HCT116 (cell line): ENCODE measurements around the gene GALNS. TPM values are rescaled to one million over a fixed set of nuclear protein-coding genes. Genes with fewer than 3 reads are reported as not detected.
A peak's percentile ranks its signal among the peaks of the same experiment; 100 is the strongest.

ENCODE experiments used
- ATAC-seq: fragments of 200-7000 bp; cut with Tn5 transposase; 2 replicates; pipeline ENCODE4 v1.9.1; 2020; ENCODE audit warnings: mild to moderate bottlenecking, moderate library complexity
- BruUV-seq: library from RNA; stranded (reverse); fragments of 400-500 nt; replicated peaks from 2 replicates; lab custom pipeline; 2021; lab: Mats Ljungman, UMichigan
- CTCF ChIA-PET: fragments of 300-600 bp; sonication (Branson Sonifier 250); formaldehyde crosslinking; loops from one replicate; lab custom pipeline; 2021; ENCODE audit warnings: antibody characterized with exemption; lab: Charles Lee
- POLR2A ChIA-PET: fragments of 300-600, 350-600 bp; sonication (Branson Sonifier 250); formaldehyde crosslinking; loops from one replicate; lab custom pipeline; 2021; ENCODE audit warnings: antibody characterized with exemption; lab: Charles Lee
- RAD21 ChIA-PET, 2 experiments: fragments of 300-600 bp; sonication (Branson Sonifier 250); formaldehyde crosslinking; loops; one replicate each; lab custom pipeline; 2023; ENCODE audit warnings: low total read pairs in 2 of 2; ENCODE audit not compliant: uncharacterized antibody in 2 of 2, unreplicated experiment in 2 of 2, low non-redundant PET in 1 of 2; lab: Charles Lee
- DNase-seq: peaks from one replicate; pipeline ENCODE4 v3.0.0-alpha.2; 2010; ENCODE audit warnings: low read depth, low spot score
- H2AFZ ChIP-seq: fragments of 200-600 bp; shearing (Covaris generic), sonication (generic); 2 replicates; pipeline ENCODE4 v1.6.1; 2017; ENCODE audit warnings: low read depth, mixed run types, mixed read lengths, antibody characterized with exemption, low read length; ENCODE audit not compliant: poor library complexity, severe bottlenecking
- H3K27ac ChIP-seq: 2 replicates; pipeline ENCODE4 v1.5.1; 2012; ENCODE audit warnings: low read depth, low read length
- H3K27me3 ChIP-seq: fragments of 200-600 bp; sonication (generic); 2 replicates; pipeline ENCODE4 v1.6.1; 2016; ENCODE audit warnings: mixed run types, low read length, mixed read lengths; ENCODE audit not compliant: insufficient read depth
- H3K36me3 ChIP-seq, 2 experiments: fragments of 200-500 bp in 1 of 2; fragments of 200-600 bp in 1 of 2; sonication (Bioruptor generic) in 1 of 2; sonication (generic) in 1 of 2; 2 replicates each; pipeline versions ENCODE4 v1.5.1 to v1.6.1; 2014 to 2016; ENCODE audit warnings: low read length in 2 of 2, inconsistent platforms in 1 of 2, mixed read lengths in 1 of 2, mixed run types in 1 of 2; ENCODE audit not compliant: insufficient read depth in 2 of 2, control insufficient read depth in 1 of 2
- H3K4me1 ChIP-seq, 2 experiments: fragments of 200-600 bp in 1 of 2; sonication (generic) in 1 of 2; 2 replicates each; pipeline versions ENCODE4 v1.5.1 to v1.6.1; 2012 to 2017; ENCODE audit warnings: low read length in 2 of 2, inconsistent platforms in 1 of 2, mild to moderate bottlenecking in 1 of 2, mixed read lengths in 1 of 2, mixed run types in 1 of 2, moderate library complexity in 1 of 2; ENCODE audit not compliant: insufficient read depth in 2 of 2, control insufficient read depth in 1 of 2
- H3K4me2 ChIP-seq: fragments of 200-600 bp; sonication (generic); 2 replicates; pipeline ENCODE4 v1.6.1; 2017; ENCODE audit warnings: mixed run types, low read length, mixed read lengths
- H3K4me3 ChIP-seq, 2 experiments: fragments of 200-600 bp in 1 of 2; sonication (generic) in 1 of 2; replicated peaks in 1 of 2; 2 replicates each; pipeline ENCODE4 v1.5.1; 2011 to 2016; ENCODE audit warnings: low read length in 2 of 2, control low read depth in 1 of 2, low read depth in 1 of 2, mild to moderate bottlenecking in 1 of 2, mixed read lengths in 1 of 2, mixed run types in 1 of 2
- H3K79me2 ChIP-seq: fragments of 200-600 bp; sonication (generic); 2 replicates; pipeline ENCODE4 v1.6.1; 2017; ENCODE audit warnings: mild to moderate bottlenecking, mixed run types, low read length, moderate library complexity, mixed read lengths; ENCODE audit not compliant: insufficient read depth
- H3K9ac ChIP-seq: fragments of 200-600 bp; sonication (generic); 2 replicates; pipeline ENCODE4 v1.6.1; 2016; ENCODE audit warnings: low read length, mixed read lengths
- H3K9me2 ChIP-seq: fragments of 200-600 bp; sonication (generic), shearing (Covaris generic); 2 replicates; pipeline ENCODE4 v1.6.1; 2017; ENCODE audit warnings: mixed run types, mild to moderate bottlenecking, moderate library complexity; ENCODE audit not compliant: insufficient read depth
- H3K9me3 ChIP-seq, 2 experiments: fragments of 200-500 bp in 1 of 2; fragments of 200-600 bp in 1 of 2; sonication (Bioruptor generic) in 1 of 2; sonication (generic) in 1 of 2; 2 replicates each; pipeline ENCODE4 v1.6.1; 2014 to 2017; ENCODE audit warnings: low read length in 2 of 2, mixed read lengths in 2 of 2, inconsistent platforms in 1 of 2, low read depth in 1 of 2, mild to moderate bottlenecking in 1 of 2, mixed run types in 1 of 2, moderate library complexity in 1 of 2; ENCODE audit not compliant: control insufficient read depth in 1 of 2, insufficient read depth in 1 of 2
- H4K20me1 ChIP-seq: fragments of 200-600 bp; sonication (generic), shearing (Covaris generic); 2 replicates; pipeline ENCODE4 v1.6.1; 2017; ENCODE audit warnings: mixed run types, mild to moderate bottlenecking, moderate library complexity; ENCODE audit not compliant: insufficient read depth
- CBX3 ChIP-seq: IDR thresholded peaks from 2 replicates; pipeline ENCODE4 v1.6.1; 2012; ENCODE audit warnings: low read depth
- ELF1 ChIP-seq: IDR thresholded peaks from 2 replicates; pipeline ENCODE4 v1.6.1; 2012; ENCODE audit warnings: low read depth, borderline replicate concordance
- EZH2 ChIP-seq: fragments of 200-600 bp; sonication (generic); IDR thresholded peaks from 2 replicates; pipeline ENCODE4 v1.6.1; 2017; ENCODE audit warnings: antibody characterized with exemption, mixed run types
- POLR2A ChIP-seq: IDR thresholded peaks from 2 replicates; pipeline ENCODE4 v1.7.0; 2011; ENCODE audit warnings: borderline replicate concordance; ENCODE audit not compliant: insufficient read depth, insufficient read length; ENCODE audit errors: extremely low read depth
- SIN3A ChIP-seq: IDR thresholded peaks from 2 replicates; pipeline ENCODE4 v1.6.1; 2012; ENCODE audit warnings: low read depth
- SP1 ChIP-seq: IDR thresholded peaks from 2 replicates; pipeline ENCODE4 v1.6.1; 2012; ENCODE audit warnings: low read depth
- TCF7L2 ChIP-seq: IDR thresholded peaks from 2 replicates; pipeline ENCODE4 v1.7.0; 2011; ENCODE audit warnings: borderline replicate concordance, inconsistent platforms; ENCODE audit not compliant: insufficient read depth, insufficient read length; ENCODE audit errors: extremely low read depth
- intact Hi-C: fragments of 100-400 bp; cut with micrococcal nuclease; formaldehyde crosslinking; loops from 2 replicates; pipeline ENCODE4 v1.10.0; 2022
- total RNA-seq: library from RNA; stranded (reverse); gene quantifications from one replicate; pipeline ENCODE4 v1.2.1, GENCODE V29; 2021; ENCODE audit not compliant: unreplicated experiment
- TF ChIP-seq, protein P1 (sequence below): IDR thresholded peaks from 2 replicates; pipeline ENCODE4 v1.6.1; 2012

Gene GALNS
- total RNA-seq, 1 experiment from 2014 or later: 44.6 TPM

DNA sequence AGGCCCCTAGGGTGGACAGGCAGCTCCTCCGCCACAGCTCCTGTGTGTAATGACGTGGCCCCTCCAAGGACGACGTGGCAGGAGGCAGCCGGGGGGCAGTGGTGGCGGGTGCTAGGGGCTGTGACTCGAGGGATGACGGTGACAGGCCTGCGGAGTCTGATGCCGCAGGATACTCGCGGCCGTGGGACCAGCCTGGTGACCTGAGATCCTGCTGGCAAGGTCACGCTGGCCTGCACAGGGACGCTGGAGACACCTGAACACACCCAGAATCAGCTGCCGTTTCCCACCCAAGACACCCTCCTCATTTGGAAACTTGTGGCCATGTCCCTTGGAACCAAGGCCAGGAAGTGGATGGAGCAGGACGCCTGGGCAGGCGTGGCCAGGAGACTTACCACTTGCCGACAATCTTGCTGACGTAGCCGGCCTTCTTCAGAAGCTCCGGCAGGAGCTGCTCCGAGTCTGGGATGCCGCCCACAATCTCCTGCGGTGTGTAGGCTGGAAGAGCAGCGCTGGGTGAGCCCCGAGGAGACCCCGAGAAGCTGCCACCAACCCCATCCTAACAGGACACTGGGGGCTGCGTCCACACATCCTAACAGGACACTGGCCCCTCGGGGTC, 16.0 kb downstream of the GALNS start:
- CTCF ChIA-PET: no interaction called here
- no peaks in the 10 kb centered on the region for H3K27me3 ChIP-seq
- no peak overlapping the region for H3K4me3 ChIP-seq
- RAD21 ChIA-PET: no interaction called here
- no peak overlapping the region for H3K4me2 ChIP-seq
- no TSS peak for BruUV-seq
- no peaks in the 10 kb centered on the region for H3K36me3 ChIP-seq
- H4K20me1 ChIP-seq: no peaks in the 10 kb centered on the region
- POLR2A ChIA-PET: no interaction called here
- ATAC-seq: no peak
- no peak overlapping the region for H3K9ac ChIP-seq
- no peaks in the 10 kb centered on the region for H3K9me3 ChIP-seq
- H2AFZ ChIP-seq: no peak overlapping the region
- no peak for TF ChIP-seq SP1
- TF ChIP-seq, all 23 proteins: peak for 0
- Histone ChIP-seq H3K9me2 (no peaks in the 10 kb centered on the region), H3K4me1 (no peaks in the 10 kb centered on the region), H3K79me2 (no peaks in the 10 kb centered on the region), H3K27ac (no peak overlapping the region)
- no peak for DNase-seq
- intact Hi-C loops: no loop called here

DNA sequence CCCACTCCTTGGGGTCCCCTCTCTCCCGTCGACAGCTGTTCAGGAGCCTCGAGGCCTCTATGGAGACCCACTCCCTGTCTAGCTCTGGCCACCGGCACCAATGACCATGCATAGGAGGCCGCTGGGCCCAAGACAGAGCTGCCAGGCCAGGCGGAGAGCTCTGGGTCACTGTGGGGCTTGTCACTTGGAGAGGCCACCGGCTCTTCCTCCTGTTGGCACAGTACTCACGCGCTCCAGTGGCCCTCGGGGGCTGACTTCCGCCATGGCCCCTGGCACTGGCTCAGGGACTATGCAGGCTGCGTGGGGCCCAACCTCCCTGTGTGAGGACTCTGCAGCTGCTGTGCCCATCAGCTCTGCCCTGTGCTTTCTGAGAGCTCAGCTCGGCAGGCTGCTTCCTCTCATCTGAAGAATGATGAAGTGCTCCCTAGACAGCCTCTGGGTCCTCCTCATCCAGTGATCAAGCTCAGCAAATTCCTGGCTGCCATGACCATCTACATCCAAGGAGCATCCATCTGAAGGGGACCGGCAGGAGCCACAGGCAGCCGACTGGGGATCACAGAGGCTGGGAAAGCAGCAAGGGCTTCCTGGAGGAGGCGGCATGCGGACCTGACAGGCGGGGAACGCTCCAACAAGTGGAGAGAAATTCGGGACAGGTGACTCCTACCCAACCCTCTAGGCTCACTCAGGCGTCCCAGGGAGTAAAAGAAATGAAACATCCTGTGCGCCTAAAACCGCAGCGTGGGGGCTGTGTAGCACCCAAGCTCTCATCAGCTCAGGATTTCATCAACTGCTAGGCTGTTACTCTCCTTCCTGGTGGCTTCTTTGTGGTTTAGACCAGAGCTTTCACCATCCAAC, 16.8 kb downstream of the GALNS start:
- H3K27me3 ChIP-seq: no peaks in the 10 kb centered on the region
- H3K36me3 ChIP-seq: no peaks in the 10 kb centered on the region
- ChIA-PET CTCF (no interaction called here), POLR2A (no interaction called here), RAD21 (no interaction called here)
- no peaks in the 10 kb centered on the region for H3K9me3 ChIP-seq
- intact Hi-C loops: no loop called here
- ATAC-seq (no peak), DNase-seq (no peak)
- H2AFZ ChIP-seq: no peak overlapping the region
- no peak for TF ChIP-seq SIN3A
- no peak for TF ChIP-seq TCF7L2
- TF ChIP-seq, protein P1, sequence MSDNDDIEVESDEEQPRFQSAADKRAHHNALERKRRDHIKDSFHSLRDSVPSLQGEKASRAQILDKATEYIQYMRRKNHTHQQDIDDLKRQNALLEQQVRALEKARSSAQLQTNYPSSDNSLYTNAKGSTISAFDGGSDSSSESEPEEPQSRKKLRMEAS: no peak
- TF ChIP-seq CBX3: no peak
- TF ChIP-seq EZH2: no peak
- TF ChIP-seq POLR2A: no peak
- no peak for TF ChIP-seq ELF1
- H3K4me3 ChIP-seq: no peak overlapping the region
- no peak overlapping the region for H3K9ac ChIP-seq
- TSS peak; percentile 18 for BruUV-seq
- no peaks in the 10 kb centered on the region for H3K79me2 ChIP-seq
- no peaks in the 10 kb centered on the region for H4K20me1 ChIP-seq
- H3K4me1 ChIP-seq: no peaks in the 10 kb centered on the region
- H3K4me2 ChIP-seq: no peak overlapping the region
- no peak overlapping the region for H3K27ac ChIP-seq
- H3K9me2 ChIP-seq: no peaks in the 10 kb centered on the region
